ENCODE measurements around the gene MYADM.

GRCh38 chr19:53904909-53905308 lies 37.2 kb downstream of the MYADM start:
- TF ChIP-seq EZH2 (IDR thresholded peaks at IDR 0.05) (no peak), POLR2AphosphoS5 (IDR thresholded peaks at IDR 0.05; ENCODE audit: borderline replicate concordance, low read depth, low read length) (no peak), FOXP2 (optimal IDR thresholded peaks at IDR 0.05; ENCODE audit: control extremely low read depth, extremely low read length, insufficient read depth) (no peak)

Data from SK-N-MC (cell line).